Testis (tissue), 2 donors: ENCODE measurements around the gene ALDOA.

ENCODE experiments used
- CTCF ChIP-seq, 3 experiments: fragments of 450-650 bp in 2 of 3; fragments of 200-600 bp in 1 of 3; sonication (generic) in 1 of 3; IDR thresholded peaks; one replicate each; pipeline ENCODE4 v1.5.1; 2016 to 2019; ENCODE audit warnings: antibody characterized with exemption in 3 of 3, mild to moderate bottlenecking in 2 of 3, moderate library complexity in 1 of 3
- POLR2A ChIP-seq: fragments of 450-650 bp; IDR thresholded peaks from one replicate; pipeline ENCODE4 v1.6.1; 2017; ENCODE audit warnings: antibody characterized with exemption, mild to moderate bottlenecking, moderate library complexity

- TF ChIP-seq POLR2A (no peak), CTCF (IDR thresholded peaks at IDR 0.05) (no peak)
Measured at GRCh38 chr16:30040221-30040620, 25.3 kb upstream of the ALDOA start.
